ENCODE data around the gene OVCA2.

Gene OVCA2

DNA sequence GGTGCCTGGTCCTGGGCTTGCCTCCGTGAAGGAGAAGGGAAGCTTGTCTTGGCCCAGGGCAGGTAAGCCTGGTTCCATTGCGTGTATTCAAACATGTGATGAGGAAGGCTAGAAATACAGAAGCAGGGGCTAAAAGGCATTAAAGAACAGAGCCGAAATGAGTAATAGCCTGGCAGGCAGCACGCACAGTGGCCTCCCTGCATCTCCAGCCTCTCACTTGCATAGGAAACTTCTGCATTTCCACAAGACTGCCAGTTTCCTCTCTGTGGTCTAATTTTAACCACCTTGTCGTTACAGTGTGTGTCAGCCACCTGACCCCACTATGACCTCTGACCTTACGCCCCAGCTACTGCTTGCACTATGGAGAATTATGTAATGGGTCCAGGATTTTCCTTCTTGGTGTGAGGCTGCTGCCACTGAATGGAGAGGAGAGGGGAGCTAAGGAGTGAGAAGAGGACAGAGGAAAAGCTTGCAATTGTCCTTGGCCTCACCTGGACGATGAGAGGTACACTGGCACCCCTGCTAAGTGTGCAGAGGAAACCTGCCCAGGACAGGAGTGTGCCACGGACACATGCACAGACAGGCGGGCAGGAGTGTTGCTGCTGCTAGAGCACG, 45.9 kb downstream of the OVCA2 start:
- no peak for DNase-seq (ENCODE audit: low read depth)

DNA sequence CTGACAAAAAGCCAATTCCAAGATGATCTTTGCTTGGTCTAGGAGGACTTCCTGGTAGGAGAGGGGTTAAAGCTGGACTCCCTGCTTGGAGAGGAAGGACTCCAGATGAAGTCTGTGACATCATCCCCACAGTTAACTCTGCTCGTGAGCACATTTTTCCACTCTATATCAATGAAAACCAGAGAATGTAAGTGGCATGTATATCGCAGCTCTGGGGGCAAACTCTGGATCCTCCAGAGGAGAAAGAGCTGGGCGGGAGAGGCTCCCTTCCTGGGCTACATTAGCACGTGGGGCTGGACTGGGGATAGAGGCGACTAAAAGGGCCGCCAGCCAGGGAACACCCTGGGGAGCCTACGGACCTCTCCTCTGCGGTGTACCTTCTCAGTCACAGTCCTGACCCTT, 47.2 kb downstream of the OVCA2 start:
- DNase-seq (ENCODE audit: low read depth) = no peak

DNA sequence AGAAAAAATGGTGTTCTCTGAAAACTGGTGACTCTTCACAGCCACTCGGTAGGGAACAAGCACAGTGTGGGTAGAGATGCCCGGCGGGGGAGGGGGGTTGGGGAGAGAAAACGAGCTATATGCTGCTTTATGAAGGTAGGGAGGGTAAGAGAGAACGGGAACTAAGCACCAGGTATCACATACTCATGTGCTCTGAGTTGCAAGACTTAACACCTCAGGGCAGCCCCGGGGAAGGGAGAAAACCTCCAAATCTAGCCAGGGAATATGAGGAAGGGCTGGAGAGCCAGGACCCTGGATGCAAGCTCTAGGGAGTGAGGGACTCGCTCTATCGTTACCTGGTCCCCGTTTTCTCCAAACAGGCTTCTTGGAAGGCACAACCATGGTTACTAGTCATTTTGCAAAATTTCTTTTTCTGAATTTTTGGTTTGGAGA, 48.4 kb downstream of the OVCA2 start:
- no peak for DNase-seq (ENCODE audit: low read depth)

DNA sequence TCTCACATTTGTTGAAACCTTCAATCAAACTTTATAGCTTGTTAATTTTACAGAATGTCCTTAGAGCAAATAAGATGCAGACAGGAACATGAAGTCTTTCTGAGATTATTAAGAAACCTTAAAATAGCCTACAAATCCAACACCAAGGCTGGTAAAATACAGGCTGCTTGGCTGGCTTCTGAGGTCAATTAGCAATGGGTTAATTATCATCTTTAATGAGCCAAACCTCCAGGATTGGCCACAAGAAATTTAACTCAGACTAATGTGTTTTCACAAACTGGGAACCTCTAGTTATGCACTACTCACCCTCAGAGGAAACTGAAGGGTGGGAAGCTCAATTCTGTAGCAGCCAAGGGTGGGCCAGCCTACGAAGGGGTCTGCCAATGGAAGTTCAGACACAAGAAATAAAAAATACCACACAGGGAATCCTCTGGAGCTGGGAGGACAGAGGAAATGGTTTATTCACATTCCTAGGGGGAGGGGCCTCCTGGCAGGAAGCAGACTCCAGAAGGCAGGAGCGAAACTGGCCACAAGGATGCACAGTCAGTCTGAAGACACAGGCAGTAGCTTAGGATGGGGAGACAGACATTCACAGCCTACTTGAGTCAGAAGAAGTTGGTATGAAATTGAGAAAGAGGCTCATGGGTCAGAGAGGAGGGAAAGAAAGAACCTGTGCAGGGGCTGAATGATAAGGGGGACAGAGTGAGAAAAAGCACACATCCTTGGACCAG, 49.1 kb downstream of the OVCA2 start:
- DNase-seq (ENCODE audit: low read depth) = peak; percentile 70

DNA sequence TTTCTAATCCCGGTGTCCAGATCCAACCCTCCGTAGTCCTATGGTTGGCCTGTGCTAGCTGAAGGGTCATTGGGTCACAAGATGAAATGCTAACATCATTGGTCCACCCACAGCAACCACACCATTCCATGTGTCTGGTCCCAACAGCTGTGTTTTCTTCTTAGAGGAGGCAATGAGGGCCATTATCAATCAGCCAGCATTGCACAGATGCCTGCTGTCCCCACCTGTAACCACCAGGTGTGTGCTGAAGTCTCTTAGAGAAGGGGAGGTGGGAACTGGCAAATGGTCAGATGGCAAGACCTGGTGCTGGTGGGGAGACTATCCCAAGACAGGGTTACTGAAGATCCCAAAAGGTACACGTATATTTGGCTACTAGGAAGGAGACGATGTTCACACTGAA, 50.4 kb downstream of the OVCA2 start:
- no peak for DNase-seq (ENCODE audit: low read depth)
